HEK293T (cell line): Measurements from ENCODE around the gene UBE2O.

ENCODE experiments used
- CTCF ChIA-PET: fragments of 350-600 bp; formaldehyde crosslinking; extraction: SDS; loops from one replicate; lab custom pipeline; 2021; ENCODE audit warnings: antibody characterized with exemption, inconsistent platforms; lab: Yijun Ruan, JAX
- POLR2A ChIA-PET: fragments of 350-600 bp; formaldehyde crosslinking; extraction: SDS; loops from one replicate; lab custom pipeline; 2020; ENCODE audit warnings: antibody characterized with exemption, inconsistent platforms; lab: Yijun Ruan, JAX
- DNase-seq: peaks from one replicate; pipeline ENCODE4 v3.0.0; 2012; ENCODE audit warnings: mixed read lengths; ENCODE audit errors: extremely low spot score
- ARNT ChIP-seq: fragments of 450-650 bp; IDR thresholded peaks from 2 replicates; pipeline ENCODE4 v1.6.1; 2017; ENCODE audit warnings: mild to moderate bottlenecking
- BHLHE40 ChIP-seq: fragments of 450-650 bp; IDR thresholded peaks from 2 replicates; pipeline ENCODE4 v1.6.1; 2016; ENCODE audit warnings: mild to moderate bottlenecking, moderate library complexity, borderline replicate concordance
- CTBP1 ChIP-seq: fragments of 450-650 bp; IDR thresholded peaks from 2 replicates; pipeline ENCODE4 v1.6.1; 2016; ENCODE audit warnings: borderline replicate concordance
- ELF4 ChIP-seq: fragments of 450-650 bp; IDR thresholded peaks from 2 replicates; pipeline ENCODE4 v1.6.1; 2017; ENCODE audit warnings: antibody characterized with exemption
- FOXA1 ChIP-seq: fragments of 450-650 bp; IDR thresholded peaks from 2 replicates; pipeline ENCODE4 v1.6.1; 2016; ENCODE audit warnings: mild to moderate bottlenecking
- FOXK2 ChIP-seq: fragments of 450-650 bp; IDR thresholded peaks from 2 replicates; pipeline ENCODE4 v1.6.1; 2016; ENCODE audit warnings: mild to moderate bottlenecking
- FOXM1 ChIP-seq: fragments of 450-650 bp; IDR thresholded peaks from 2 replicates; pipeline ENCODE4 v1.6.1; 2017; ENCODE audit warnings: mild to moderate bottlenecking, borderline replicate concordance
- HDGF ChIP-seq: fragments of 450-650 bp; IDR thresholded peaks from 2 replicates; pipeline ENCODE4 v1.6.1; 2017; ENCODE audit warnings: antibody characterized with exemption, borderline replicate concordance
- L3MBTL2 ChIP-seq: fragments of 450-650 bp; conservative IDR thresholded peaks from 2 replicates; pipeline ENCODE4 v1.6.1; 2016; ENCODE audit warnings: mild to moderate bottlenecking
- LEF1 ChIP-seq: fragments of 450-650 bp; IDR thresholded peaks from 2 replicates; pipeline ENCODE4 v1.6.1; 2017; ENCODE audit warnings: mild to moderate bottlenecking, borderline replicate concordance
- NFRKB ChIP-seq: fragments of 450-650 bp; IDR thresholded peaks from 2 replicates; pipeline ENCODE4 v1.6.1; 2016; ENCODE audit warnings: mild to moderate bottlenecking, moderate library complexity
- PKNOX1 ChIP-seq: fragments of 450-650 bp; IDR thresholded peaks from 2 replicates; pipeline ENCODE4 v1.6.1; 2016
- SP1 ChIP-seq: fragments of 450-650 bp; IDR thresholded peaks from 2 replicates; pipeline ENCODE4 v1.6.1; 2017
- SUZ12 ChIP-seq: fragments of 450-650 bp; IDR thresholded peaks from 2 replicates; pipeline ENCODE4 v1.6.1; 2016; ENCODE audit warnings: mild to moderate bottlenecking
- TARDBP ChIP-seq: fragments of 450-650 bp; IDR thresholded peaks from 2 replicates; pipeline ENCODE4 v1.6.1; 2016
- ZNF384 ChIP-seq: fragments of 450-650 bp; IDR thresholded peaks from 2 replicates; pipeline ENCODE4 v1.6.1; 2016

Gene UBE2O

DNA sequence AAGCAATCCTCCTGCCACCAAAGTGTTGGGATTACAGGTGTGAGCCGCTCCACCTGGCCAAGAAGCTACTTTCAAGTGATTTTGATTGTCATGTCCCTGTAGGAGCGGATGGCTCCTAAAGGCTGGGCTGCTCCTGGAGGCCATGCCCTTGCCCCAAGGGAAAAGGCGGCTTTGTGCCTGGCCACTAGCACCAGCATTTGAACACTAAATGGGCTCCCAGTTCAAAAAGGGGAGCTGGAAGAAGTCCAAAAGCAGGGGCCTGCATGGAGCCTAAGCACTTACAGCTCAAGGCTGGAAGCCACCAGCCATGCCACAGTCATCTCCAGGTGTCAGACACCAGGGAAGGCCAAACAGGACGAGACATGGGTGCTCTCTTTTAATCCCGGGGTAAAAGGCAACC, 41.7 kb downstream of the UBE2O start:
- TF ChIP-seq HDGF (no peak), FOXM1 (no peak), ARNT (no peak), SP1 (no peak), ELF4 (no peak), NFRKB (no peak), BHLHE40 (no peak), CTBP1 (no peak), SUZ12 (no peak)
- DNase-seq = no peak
- CTCF ChIA-PET = interaction anchor here (0.6 to 2.1 kb wide), 5 partner anchors 13 to 270 kb away, joined by 3 to 9 read pairs (median 4); no protein-coding TSS in a partner anchor
- POLR2A ChIA-PET = interaction anchor here (1.2 to 2.2 kb wide), 2 partner anchors 21 to 41 kb away, joined by 3 to 8 read pairs; partner anchors contain the start of gene UBE2O

DNA sequence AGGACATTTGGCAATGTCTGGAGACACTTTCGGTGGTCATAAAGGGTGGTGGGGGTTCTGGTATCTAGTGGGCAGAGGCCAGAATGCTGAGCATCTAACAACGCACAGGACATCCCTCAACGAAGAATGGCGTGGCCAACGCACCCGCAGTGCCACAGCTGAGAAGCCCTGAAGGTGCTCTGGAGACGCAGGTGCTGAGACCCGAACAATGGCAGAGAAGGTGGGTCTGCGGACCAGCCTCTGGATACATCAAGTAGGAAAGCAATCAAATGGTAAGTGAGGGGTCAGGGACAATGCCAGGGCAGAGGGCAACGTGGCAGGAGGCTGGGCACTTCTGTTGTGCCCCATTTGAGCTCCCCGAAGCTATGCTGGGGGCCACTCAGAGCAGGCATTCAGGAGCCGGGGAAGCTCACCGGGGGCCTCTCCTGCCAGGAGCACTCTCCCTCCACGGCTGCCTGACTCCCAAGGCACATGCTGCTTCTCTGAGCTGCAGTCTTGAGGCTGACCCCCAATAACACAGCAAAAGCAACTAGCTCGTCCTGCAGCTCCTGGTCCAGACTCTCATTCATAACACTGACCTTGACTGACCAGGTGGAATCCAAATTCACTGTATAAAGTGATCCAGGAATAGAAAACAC, 42.5 kb downstream of the UBE2O start:
- DNase-seq = no peak
- TF ChIP-seq CTBP1 (no peak), SUZ12 (no peak), LEF1 (no peak), TARDBP (no peak), L3MBTL2 (no peak), ARNT (no peak), ZNF384 (no peak), ELF4 (no peak), PKNOX1 (no peak), FOXA1 (no peak), BHLHE40 (no peak), FOXK2 (no peak)
- POLR2A ChIA-PET = interaction anchor here (2.2 kb wide), 1 partner anchor 42 kb away, joined by 8 read pairs; the partner anchor contains the start of gene UBE2O
- CTCF ChIA-PET = interaction anchor here (0.6 to 2.0 kb wide), 3 partner anchors 16 to 271 kb away, joined by 3 to 6 read pairs (median 4); no protein-coding TSS in a partner anchor

DNA sequence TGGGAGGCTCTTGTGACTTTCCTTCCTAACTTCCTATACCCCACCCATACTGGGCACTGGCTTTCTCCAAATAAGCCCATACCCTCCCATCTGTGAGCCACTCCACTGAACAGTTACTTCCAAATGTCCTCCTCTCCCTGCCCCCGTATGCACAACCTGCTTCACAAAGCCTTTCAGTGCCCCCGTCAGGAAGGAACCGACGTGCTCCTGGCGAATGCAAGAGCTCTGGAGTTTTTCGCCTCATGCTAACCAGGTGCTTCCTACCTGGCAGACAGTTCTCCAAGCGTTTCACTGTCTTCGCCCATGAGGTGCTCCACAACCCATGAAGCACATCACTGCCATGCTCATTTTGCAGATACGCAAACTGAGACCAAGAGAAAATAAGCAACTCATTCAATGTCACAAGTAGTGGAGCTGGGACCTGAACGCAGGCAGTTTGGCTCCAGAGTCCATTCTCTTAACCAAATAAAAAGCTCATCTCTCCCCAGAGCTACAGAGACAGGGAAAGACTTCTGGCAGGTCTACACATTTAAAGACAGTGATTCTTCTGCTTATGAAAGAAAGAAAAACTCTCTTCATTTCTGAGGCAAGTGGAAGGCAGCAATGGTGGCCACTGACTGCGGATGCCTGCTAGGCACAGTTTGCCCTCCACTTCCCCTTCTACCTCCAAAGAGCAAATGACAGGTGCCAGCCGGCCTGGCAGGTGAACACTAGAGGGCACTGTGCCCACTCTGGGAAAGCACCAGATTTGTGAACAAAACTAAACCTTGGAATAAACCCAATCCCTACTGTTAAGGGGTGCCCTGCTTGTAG, 44.7 kb downstream of the UBE2O start:
- ChIA-PET CTCF (interaction anchor here (1.0 to 2.7 kb wide), 6 partner anchors 10 to 107 kb away, joined by 3 to 14 read pairs (median 6); no protein-coding TSS in a partner anchor), POLR2A (no interaction called here)
- DNase-seq = peak; percentile 67
- TF ChIP-seq TARDBP (no peak), BHLHE40 (no peak), HDGF (no peak), FOXM1 (no peak), CTBP1 (no peak), SP1 (no peak), LEF1 (no peak)

GRCh38 chr17:76407509-76407908, 45.4 kb downstream of the UBE2O start:
- ChIA-PET CTCF (interaction anchor here (1.3 to 2.7 kb wide), 2 partner anchors 51 to 106 kb away, joined by 3 to 14 read pairs; no protein-coding TSS in a partner anchor), POLR2A (no interaction called here)
- TF ChIP-seq SUZ12 (no peak), ELF4 (no peak), TARDBP (no peak), BHLHE40 (no peak), CTBP1 (no peak), FOXA1 (no peak)
- DNase-seq = no peak

- TF ChIP-seq FOXM1 (no peak), BHLHE40 (no peak), NFRKB (no peak), TARDBP (no peak)
- no peak for DNase-seq
- ChIA-PET POLR2A (no interaction called here), CTCF (interaction anchor here (0.7 to 1.4 kb wide), 3 partner anchors 8 to 43 kb away, joined by 3 to 5 read pairs (median 4); partner anchors contain the start of gene SPHK1)
These were observed 46.8 kb downstream of the UBE2O start for GRCh38 chr17:76405967-76406647.

DNA sequence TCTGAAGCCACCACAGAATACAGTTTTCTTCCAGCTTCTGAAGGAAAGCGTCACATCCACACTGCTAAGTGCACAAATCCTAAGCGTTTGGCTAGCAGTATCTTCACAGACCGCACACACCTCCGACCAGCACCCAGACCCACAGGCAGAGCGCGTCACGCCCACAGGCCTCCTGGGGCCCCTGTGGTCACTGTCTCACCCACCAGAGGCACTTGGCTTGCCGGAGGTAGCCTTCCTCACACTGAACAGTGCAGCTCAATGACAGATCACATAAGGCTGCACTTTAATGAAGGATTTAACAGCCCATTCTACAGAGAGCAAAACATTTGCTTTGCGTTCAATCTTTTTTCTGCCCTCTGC, 47.4 kb downstream of the UBE2O start:
- TF ChIP-seq ZNF384 = no peak
- no peak for TF ChIP-seq PKNOX1
- TF ChIP-seq SUZ12 = no peak
- TF ChIP-seq NFRKB = no peak
- no peak for TF ChIP-seq BHLHE40
- TF ChIP-seq FOXK2 = no peak
- ChIA-PET POLR2A (no interaction called here), CTCF (interaction anchor here (0.7 to 1.4 kb wide), 3 partner anchors 8 to 44 kb away, joined by 3 to 5 read pairs (median 4); partner anchors contain the start of gene SPHK1)
- DNase-seq = no peak
